GM18868 (cell line): ENCODE data around the gene ABCG8.
A peak's percentile ranks its signal among the peaks of the same experiment; 100 is the strongest.

Experiments used
- ATAC-seq: cut with Tn5 transposase; IDR thresholded peaks from one replicate; pipeline ENCODE4 v1.9.1; 2021; ENCODE audit warnings: mild to moderate bottlenecking, moderate library complexity; ENCODE audit not compliant: unreplicated experiment

Gene ABCG8

DNA sequence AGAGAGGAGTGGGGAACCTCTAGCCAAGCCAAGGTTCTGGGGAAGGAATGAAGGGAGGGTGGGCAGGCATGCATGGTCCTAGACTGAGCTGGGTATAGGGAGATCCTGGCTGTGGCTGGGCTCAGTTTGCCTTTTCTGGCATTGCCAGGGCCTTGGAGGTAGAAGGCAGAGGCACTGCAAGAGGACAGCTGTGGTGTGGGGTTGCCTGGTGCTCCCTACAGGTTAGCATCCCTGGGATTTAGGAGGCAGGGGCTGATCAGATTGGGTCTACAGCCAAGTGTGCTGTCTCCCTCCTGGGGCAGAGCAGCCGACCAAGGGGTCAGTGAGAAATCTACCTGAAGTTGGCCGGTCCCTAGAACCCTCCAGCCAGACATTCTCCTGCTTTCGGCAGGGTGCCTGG, 15.9 kb downstream of the ABCG8 start:
- ATAC-seq = no peak

DNA sequence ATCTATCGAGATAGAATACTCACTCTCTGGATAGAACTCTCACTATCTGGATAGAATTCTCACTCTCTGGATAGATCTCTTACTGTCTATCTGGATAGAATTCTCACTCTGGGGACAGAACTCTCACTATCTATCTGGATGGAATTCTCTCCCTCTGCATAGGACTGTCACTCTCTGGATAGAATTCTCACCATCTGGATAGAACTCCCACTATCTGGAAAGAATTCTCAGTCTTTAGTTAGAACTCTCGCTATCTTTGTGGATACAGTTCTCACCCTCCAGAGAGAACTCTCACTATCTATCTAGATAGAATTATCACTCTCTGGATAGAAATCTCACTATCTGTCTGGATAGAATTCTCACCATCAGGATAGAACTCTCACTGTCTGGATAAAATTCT, 16.5 kb downstream of the ABCG8 start:
- ATAC-seq = no peak

DNA sequence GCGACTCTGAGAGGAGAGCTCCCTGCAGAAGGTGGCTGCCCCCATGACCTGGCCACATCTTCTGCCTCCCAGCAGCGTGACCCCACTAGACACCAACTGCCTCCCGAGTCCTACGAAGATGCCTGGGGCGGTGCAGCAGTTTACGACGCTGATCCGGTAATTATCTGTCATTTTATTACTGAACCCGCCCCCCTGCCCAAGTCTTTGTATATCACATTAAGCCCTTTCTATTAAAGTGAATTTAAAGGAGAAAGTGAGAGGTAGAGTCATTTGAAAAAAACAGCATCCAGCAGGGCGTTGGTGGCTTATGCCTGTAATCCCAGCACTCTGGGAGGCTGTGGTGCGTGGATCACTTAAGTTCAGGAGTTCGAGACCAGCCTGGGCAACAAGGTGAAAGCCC, 33.4 kb downstream of the ABCG8 start:
- ATAC-seq = no peak

- no peak for ATAC-seq
Measured at GRCh38 chr2:43874776-43875451, 36.1 kb downstream of the ABCG8 start.

DNA sequence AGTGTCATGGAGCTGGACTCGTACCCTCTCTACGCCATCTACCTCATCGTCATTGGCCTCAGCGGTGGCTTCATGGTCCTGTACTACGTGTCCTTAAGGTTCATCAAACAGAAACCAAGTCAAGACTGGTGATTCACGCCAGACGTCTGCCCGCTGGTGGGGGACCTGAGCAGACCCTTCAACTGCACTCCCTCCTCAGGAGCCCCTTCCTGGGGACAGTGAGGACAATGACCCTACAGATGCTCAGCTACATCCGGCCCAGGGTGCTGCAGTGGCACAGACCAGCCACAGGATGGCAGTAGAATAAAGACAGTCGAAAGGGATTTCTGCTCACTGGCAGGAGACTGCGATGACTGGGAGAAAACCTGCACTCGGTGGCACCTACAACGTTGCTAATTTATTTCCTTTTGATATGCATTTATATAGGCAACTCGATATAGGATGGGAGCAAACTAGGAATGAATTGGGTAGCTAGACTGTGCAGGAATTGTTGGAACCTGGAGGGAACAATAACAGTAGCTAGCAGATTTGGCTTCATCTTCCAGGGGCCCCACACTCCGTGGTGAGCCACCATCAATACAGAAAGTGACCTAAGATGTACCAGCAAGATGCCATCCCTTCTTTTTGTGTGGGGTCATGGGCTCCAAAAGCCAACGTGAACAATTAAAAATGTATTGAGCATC, 39.2 kb downstream of the ABCG8 start:
- ATAC-seq = peak; percentile 68

GRCh38 chr2:43879261-43879660, 40.5 kb downstream of the ABCG8 start:
- ATAC-seq = no peak

DNA sequence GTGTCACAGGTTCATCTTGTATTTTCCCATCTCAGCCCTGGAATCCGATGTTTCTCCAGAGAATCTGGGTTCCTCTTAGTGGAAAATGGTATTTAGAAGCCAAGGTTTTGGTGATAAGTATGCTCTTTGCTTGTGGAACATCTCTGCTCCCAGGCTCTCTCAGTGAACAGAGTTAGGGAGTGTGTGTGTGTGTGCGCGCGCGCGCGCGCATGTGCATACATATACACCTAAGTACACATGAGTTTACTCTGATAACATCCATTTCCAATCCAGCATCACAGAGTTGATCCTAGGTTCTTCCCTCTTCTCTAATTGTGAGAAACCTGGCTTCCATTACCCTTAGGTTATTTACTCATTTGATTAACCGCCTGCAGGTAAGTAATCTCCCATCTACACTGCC, 41.7 kb downstream of the ABCG8 start:
- ATAC-seq = no peak

DNA sequence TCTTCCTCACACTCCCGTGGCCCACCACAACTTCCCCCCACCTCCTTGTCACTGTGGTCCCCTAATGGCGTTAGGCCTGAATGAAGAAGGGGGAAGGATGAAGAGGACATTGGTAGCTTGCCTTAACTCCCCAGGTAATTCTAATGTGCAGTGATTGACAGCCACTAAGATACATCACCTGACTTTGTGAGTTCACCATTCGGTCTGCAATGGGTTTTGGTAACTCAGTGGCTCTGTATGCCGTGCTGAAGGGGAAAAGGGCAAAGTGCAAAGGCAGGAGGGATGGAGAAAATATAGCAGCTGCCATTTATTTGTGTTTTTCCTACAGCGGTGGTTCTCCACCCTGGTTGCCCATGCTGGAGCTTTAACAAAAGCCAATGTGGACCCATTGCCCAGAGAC, 42.2 kb downstream of the ABCG8 start:
- no peak for ATAC-seq

GRCh38 chr2:43882312-43882711, 43.5 kb downstream of the ABCG8 start:
- ATAC-seq = no peak

GRCh38 chr2:43884689-43885088, 45.9 kb downstream of the ABCG8 start:
- no peak for ATAC-seq

- ATAC-seq = no peak
Measured at GRCh38 chr2:43885132-43885632, 46.4 kb downstream of the ABCG8 start.

GRCh38 chr2:43887176-43887575, 48.4 kb downstream of the ABCG8 start:
- ATAC-seq = no peak

GRCh38 chr2:43889416-43889815, 50.6 kb downstream of the ABCG8 start:
- ATAC-seq = no peak

GRCh38 chr2:43890855-43891254, 52.1 kb downstream of the ABCG8 start:
- no peak for ATAC-seq

DNA sequence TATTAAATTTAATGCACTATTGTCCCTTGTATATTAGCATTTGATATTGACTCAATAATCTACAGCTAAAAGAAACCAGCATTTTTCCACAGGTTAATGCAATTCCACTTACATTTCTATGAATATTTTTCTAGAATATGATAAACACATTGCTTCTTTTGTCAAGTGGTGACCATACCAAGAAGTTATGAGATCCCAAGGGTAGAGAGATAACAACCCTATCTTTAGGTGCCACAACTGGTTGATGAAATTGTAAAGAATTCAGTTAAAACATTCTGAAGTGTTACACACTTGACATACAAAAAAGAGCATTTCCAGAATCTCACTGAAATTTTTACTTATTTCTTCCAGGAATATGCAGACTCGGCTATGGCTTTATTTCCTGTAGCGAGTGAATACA, 56.0 kb downstream of the ABCG8 start:
- no peak for ATAC-seq

- ATAC-seq = no peak
Measured at GRCh38 chr2:43896906-43897305, 58.1 kb downstream of the ABCG8 start.

- no peak for ATAC-seq
Measured at GRCh38 chr2:43897492-43897891, 58.7 kb downstream of the ABCG8 start.

DNA sequence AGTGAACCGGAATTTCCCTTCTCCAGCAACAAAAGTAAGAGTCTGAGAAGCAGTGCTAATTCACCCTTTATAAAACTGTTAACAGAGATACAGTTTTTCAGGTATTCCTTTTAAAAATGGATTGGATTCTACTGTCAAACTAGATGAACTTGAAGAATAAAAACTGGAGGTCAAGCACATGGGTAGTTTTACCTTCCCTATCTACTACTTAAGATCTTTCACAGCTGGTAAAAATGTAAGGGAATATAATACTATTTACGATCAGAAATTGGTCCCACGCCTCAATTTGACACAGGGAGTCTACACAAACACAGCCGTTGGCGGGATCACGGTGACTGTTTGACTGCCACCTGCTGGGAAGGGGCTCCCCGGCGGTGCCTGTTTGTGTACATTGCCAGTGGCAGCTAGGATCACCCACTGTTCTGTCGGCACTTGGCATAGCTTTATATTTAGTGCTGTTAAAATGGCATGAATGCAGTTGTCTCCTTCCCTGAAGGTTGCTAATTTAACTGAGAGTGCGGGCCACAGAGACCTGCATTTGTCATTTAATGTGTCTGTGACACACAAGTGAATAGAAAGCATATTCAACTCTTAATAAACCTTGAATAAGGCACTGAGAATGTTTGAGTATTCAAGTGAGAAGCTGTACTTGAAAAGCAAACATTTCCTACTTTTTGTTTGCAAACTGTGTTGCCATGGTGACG, 59.5 kb downstream of the ABCG8 start:
- no peak for ATAC-seq

DNA sequence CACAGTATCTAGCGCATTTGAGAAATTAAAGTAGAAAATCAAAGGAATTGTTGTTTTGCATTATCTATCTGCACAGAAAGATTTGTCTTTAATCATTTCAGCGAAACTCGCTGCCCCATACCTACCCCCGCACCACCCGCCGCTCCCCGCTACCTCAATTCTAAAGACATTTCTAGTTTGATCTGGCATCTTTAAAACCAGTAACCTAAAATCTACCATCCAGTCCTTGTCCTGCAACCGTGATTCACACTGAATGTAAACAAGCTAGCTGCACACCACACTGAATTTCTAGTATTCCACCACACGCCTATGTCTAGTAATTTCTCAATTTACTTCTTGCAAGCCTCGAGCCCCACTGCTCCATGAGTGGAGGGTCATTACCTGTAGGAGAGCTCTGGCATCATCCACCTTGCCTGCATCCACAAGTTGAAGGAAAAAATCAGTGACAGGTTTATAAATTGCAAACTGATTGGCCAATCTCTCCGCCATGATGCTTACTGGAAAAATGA, 60.1 kb downstream of the ABCG8 start:
- ATAC-seq = no peak

DNA sequence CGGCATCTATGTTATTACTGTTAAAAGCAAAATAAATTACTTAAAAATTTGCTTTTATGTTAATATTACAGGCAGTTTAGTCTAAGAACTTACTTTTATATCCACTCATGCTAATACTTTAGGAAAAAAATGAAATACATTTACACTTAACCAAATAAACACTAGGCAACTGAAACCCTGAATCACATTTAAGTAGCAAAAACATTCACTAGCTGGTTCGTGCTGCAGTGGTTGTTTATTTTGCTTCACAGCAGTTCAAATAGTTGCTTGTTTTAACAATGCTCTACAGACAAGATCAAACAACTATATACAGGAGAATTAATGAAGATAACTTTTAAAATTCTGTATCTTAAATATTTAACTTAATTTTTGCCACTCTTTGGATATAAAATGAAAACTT, 60.8 kb downstream of the ABCG8 start:
- no peak for ATAC-seq

- ATAC-seq = no peak
Measured at GRCh38 chr2:43905371-43905803, 66.6 kb downstream of the ABCG8 start.

DNA sequence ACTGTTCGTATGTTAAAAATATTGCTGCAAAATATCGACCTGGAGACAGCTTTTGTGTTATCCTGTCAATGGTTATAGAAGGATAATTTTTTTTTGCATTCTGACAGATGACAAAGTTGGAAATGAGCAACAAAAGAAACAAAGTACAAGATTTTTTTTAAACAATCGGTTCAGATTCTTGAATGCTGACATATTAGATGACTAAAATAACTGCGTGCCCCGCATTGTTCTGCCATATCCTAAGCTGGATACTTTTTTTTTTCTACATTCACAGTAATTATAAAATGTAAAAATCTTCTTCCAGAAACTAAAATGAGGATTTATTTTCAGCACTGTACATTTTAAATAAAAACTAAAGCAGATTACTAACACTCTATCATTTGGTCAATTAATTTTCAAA, 67.1 kb downstream of the ABCG8 start:
- ATAC-seq = no peak
